Measurements from ENCODE around the gene SMG1.

DNA sequence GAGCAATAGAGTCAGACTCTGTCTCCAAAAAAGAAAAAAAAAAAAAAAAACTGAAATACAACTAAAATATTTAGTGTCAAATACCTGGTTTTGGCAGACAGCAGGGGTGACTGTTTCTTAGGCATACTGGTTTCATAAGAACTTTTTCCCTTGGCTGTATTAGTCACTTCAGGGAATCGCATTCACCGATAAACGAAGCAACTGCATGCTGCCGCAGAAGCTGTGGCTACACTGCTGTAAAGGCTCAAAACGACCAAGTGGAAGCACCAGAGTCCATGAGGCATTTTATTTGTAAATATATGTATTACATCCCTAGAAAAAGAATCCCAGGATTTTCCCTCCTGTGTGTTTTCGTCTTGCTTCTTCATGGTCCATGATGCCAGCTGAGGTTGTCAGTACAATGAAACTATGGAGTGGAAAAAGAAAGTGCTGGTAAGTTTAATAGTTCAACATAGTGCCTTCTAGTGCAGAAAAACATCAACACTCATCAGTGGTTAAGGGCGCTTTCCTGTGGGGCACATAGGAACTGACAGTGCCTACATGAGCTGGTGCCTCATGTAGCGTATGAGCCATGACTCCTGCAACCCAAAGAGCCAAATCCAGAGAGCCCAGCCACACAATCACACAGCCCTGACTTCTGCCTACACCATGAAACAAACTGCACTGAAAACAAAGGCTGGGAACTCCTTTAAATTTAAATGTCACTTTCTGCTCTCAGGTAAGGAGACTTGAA is 143.3 kb downstream of the SMG1 start:
- TF ChIP-seq CTCF (conservative IDR thresholded peaks at IDR 0.05 in 1 of 2, IDR thresholded peaks at IDR 0.05 in 1 of 2; ENCODE audit: low read depth in 1 of 2, low read length in 2 of 2) (no peak), EZH2 (IDR thresholded peaks at IDR 0.05; ENCODE audit: low read length, missing control alignments) (no peak)
